ENCODE results near the gene EXD3. TPM values are rescaled to one million over a fixed set of nuclear protein-coding genes. Genes with fewer than 3 reads are reported as not detected.
A peak's percentile ranks its signal among the peaks of the same experiment; 100 is the strongest.
"Not testable (repeated sequence)": the region's sequence is repeated elsewhere in the genome, so short reads cannot be mapped to it uniquely, and the experiment has no call there.

Gene EXD3, protein sequence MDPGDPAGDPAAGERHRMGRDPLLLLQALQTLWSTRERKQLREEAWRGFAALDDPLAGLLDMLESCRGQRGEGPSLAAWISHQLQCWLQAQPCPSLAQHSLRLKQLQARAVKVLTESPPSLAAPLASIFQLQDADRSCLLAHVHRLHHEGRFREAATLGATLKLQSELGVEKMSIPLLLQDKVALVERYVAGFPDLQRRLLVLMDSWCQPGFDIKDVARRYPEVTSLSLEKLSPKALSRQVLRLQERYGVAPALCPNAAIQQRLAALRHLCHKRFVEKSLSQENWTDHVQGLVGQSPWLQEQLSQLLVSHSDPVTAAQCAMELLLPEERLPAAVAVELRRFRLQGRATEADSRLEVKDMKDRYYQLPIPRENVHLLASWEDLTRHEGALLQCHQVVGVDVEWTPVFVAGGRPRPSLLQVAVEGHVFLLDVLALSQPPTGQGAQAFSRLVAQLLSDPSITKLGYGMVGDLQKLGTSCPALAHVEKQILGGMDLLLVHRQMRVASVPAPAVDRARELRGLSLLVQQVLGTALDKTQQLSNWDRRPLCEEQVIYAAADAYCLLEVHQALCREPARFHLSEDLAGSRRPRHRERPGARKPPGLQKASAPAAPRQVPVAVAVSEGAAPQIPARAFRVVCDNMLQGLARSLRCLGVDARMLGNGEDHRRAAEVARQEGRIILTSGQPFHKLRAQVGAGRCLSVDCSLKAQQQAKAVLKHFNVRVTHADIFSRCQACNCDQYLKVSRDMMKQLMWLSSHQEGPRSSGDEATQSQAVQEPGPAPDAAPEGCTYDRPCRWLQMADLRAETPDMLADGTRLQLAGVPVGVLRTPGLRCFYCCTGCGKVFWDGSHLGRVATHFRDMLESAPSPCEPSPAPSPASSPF
- total RNA-seq, result 10.8 and 12.2 TPM in 2 replicates

- TF ChIP-seq, protein P1, sequence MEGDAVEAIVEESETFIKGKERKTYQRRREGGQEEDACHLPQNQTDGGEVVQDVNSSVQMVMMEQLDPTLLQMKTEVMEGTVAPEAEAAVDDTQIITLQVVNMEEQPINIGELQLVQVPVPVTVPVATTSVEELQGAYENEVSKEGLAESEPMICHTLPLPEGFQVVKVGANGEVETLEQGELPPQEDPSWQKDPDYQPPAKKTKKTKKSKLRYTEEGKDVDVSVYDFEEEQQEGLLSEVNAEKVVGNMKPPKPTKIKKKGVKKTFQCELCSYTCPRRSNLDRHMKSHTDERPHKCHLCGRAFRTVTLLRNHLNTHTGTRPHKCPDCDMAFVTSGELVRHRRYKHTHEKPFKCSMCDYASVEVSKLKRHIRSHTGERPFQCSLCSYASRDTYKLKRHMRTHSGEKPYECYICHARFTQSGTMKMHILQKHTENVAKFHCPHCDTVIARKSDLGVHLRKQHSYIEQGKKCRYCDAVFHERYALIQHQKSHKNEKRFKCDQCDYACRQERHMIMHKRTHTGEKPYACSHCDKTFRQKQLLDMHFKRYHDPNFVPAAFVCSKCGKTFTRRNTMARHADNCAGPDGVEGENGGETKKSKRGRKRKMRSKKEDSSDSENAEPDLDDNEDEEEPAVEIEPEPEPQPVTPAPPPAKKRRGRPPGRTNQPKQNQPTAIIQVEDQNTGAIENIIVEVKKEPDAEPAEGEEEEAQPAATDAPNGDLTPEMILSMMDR (IDR thresholded peaks at IDR 0.05; ENCODE audit: insufficient read depth, low read length, severe bottlenecking), result peak; percentile 78
- H3K36me3 ChIP-seq (ENCODE audit: control insufficient read depth, insufficient read depth, low read length), result no peaks in the 10 kb centered on the region
- DNase-seq (ENCODE audit: low read depth) (peak; percentile 59), FAIRE-seq (no peak)
- peak within 1 kb of the TSS; percentile 68 for H3K4me3 ChIP-seq (ENCODE audit: low read depth, low read length)
- no peaks in the 10 kb centered on the region for H3K27me3 ChIP-seq (ENCODE audit: control insufficient read depth, insufficient read depth, low read length)
Observed at GRCh38 chr9:137422604-137423513, at the start of gene EXD3, which contains the start of gene NOXA1. Gene EXD3 (minus strand): TSS chr9:137423162. CDS start chr9:137395357, 27,805 bp downstream. Gene NOXA1 (plus strand): TSS chr9:137423393. CDS start chr9:137423530, 137 bp downstream.

DNA sequence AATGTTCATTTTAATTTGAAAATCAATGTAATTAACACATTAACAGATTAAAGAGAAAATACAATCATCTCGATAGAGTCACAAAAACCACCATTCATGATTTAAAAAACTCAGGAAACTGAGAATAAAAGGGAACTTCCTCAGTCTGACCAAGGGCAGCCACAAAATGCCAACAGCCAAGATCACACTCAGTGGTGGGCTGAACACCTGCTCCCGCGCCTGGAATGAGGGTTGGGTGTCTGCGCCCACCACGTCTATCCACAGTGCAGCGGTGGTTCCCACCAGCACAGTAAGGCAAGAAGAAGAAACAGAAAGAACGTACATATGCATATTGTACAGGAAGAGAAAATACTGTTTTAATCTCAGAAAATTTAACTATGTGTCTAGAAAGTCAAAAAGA is 47.8 kb upstream of the EXD3 start:
- TF ChIP-seq, protein P1 (IDR thresholded peaks at IDR 0.05; ENCODE audit: insufficient read depth, low read length, severe bottlenecking), result no peak
- FAIRE-seq (no peak), DNase-seq (ENCODE audit: low read depth) (no peak)
- H3K36me3 ChIP-seq (ENCODE audit: control insufficient read depth, insufficient read depth, low read length), result no peaks in the 10 kb centered on the region
- H3K27me3 ChIP-seq (ENCODE audit: control insufficient read depth, insufficient read depth, low read length), result no peaks in the 10 kb centered on the region
- H3K4me3 ChIP-seq (ENCODE audit: low read depth, low read length), result no peak overlapping the region

GRCh38 chr9:137467896-137468295 is 44.9 kb upstream of the EXD3 start:
- FAIRE-seq (no peak), DNase-seq (ENCODE audit: low read depth) (no peak)
- H3K4me3 ChIP-seq (ENCODE audit: low read depth, low read length), result no peak overlapping the region
- no peaks in the 10 kb centered on the region for H3K27me3 ChIP-seq (ENCODE audit: control insufficient read depth, insufficient read depth, low read length)
- TF ChIP-seq, protein P1 (IDR thresholded peaks at IDR 0.05; ENCODE audit: insufficient read depth, low read length, severe bottlenecking), result no peak
- H3K36me3 ChIP-seq (ENCODE audit: control insufficient read depth, insufficient read depth, low read length), result no peaks in the 10 kb centered on the region

GRCh38 chr9:137467161-137467581 is 44.2 kb upstream of the EXD3 start:
- DNase-seq (ENCODE audit: low read depth), result no peak

DNA sequence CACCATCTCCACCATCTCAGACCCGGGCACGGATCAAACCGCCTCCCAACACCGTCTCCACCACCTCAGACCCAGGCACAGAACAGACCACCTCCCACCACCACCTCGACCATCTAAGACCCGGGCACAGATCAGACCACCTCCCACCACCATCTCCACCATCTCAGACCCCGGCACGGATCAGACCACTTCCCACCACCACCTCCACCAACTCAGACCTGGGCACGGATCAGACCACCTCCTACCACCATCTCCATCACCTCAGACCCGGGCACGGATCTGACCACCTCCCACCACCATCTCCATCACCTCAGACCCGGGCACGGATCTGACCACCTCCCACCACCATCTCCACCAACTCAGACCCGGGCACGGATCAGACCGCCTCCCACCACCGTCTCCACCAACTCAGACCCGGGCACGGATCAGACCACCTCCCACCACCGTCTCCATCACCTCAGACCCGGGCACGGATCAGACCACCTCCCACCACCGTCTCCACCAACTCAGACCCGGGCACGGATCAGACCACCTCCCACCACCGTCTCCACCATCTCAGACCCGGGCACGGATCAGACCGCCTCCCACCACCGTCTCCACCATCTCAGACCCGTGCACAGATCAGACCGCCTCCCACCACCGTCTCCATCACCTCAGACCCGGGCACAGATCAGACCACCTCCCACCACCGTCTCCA is 43.6 kb upstream of the EXD3 start:
- H3K27me3 ChIP-seq (ENCODE audit: control insufficient read depth, insufficient read depth, low read length); DNase-seq (ENCODE audit: low read depth); H3K4me3 ChIP-seq (ENCODE audit: low read depth, low read length); H3K36me3 ChIP-seq (ENCODE audit: control insufficient read depth, insufficient read depth, low read length); FAIRE-seq: not testable (repeated sequence)

More at GRCh38 chr9:137467161-137467581, 44.2 kb upstream of the EXD3 start:
- TF ChIP-seq, protein P1 (IDR thresholded peaks at IDR 0.05; ENCODE audit: insufficient read depth, low read length, severe bottlenecking), result no peak
- no peaks in the 10 kb centered on the region for H3K27me3 ChIP-seq (ENCODE audit: control insufficient read depth, insufficient read depth, low read length)
- H3K4me3 ChIP-seq (ENCODE audit: low read depth, low read length), result no peak overlapping the region
- FAIRE-seq, result no peak
- no peaks in the 10 kb centered on the region for H3K36me3 ChIP-seq (ENCODE audit: control insufficient read depth, insufficient read depth, low read length)

Measured in bronchial epithelial cell (primary cell).